ENCODE results near the gene NCR2. TPM values are rescaled to one million over a fixed set of nuclear protein-coding genes. Genes with fewer than 3 reads are reported as not detected.

Gene NCR2
- total and polyA plus RNA-seq, 2 of the 13 experiments (the other 11 are each of a cell fraction or from before 2014, with no cell fraction given): not detected

DNA sequence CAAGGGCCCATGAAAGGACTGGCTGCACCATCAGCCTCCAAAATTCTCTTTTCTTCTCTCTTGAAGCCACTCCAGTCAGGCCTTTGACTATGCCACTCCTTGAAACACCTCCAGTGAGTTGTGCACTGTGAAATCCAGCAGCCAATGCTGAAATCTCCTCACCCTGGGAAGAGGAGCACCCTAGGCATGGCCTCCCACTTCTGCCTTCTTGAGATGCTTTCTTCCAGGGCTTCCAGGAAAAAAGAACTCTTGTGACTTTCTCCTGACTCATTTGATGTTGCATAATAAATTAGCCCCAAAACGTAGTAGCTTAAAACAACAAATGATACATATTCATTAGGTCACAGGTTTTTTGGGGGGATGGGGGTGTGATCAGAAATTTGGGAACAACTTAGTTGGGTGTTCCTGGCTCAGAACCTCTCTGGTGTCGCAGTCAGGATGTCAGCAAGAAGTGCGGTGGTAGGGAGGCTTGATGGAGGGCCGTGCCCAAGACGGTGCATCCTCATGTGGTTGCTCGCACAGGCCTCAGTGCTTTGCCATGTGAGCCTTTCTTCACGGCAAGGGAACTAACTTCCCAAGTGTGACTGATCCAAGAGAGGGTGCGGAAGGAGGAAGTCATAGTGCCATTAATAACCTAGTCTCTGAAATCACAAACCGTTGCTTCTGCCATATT lies 12.1 kb downstream of the NCR2 start (continued):
- TF ChIP-seq GTF2F1 (IDR thresholded peaks at IDR 0.05; ENCODE audit: low read length): no peak
- TF ChIP-seq, protein P1, sequence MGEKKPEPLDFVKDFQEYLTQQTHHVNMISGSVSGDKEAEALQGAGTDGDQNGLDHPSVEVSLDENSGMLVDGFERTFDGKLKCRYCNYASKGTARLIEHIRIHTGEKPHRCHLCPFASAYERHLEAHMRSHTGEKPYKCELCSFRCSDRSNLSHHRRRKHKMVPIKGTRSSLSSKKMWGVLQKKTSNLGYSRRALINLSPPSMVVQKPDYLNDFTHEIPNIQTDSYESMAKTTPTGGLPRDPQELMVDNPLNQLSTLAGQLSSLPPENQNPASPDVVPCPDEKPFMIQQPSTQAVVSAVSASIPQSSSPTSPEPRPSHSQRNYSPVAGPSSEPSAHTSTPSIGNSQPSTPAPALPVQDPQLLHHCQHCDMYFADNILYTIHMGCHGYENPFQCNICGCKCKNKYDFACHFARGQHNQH (CRISPR knock-in tag; IDR thresholded peaks at IDR 0.05): no peak
- TF ChIP-seq SPEN (CRISPR knock-in tag; IDR thresholded peaks at IDR 0.05; ENCODE audit: low read depth): no peak

DNA sequence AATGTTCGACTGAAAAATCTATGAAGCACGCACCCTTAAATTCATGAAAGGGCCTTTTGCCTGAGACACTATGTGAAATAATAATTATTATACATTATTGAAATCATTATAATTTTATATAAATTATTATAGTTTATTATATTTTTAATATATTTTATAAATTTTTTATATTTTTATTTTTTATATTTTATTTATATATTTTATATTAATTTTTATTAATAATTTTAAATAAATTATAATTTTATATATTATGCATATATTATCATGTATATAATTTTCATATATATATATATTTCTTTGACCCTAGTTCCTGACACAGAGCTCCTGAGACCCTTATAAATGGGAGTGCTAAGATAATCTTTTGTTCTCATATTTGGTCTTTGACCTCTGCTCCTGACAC lies 13.5 kb downstream of the NCR2 start:
- Histone ChIP-seq H2AFZ (ENCODE audit: low read length) (no peak overlapping the region), H3K79me2 (ENCODE audit: insufficient read depth, low read length) (no peaks in the 10 kb centered on the region), H3K9ac (ENCODE audit: insufficient read depth, low read depth, low read length) (no peak overlapping the region), H3K27me3 (ENCODE audit: control insufficient read depth in 1 of 2, insufficient read depth in 2 of 2, low read length in 2 of 2) (peaks cover 8 to 55% of the 10 kb centered on the region in 2 experiments; a peak in 4 of 5 replicates), H3K27ac (ENCODE audit: extremely low read length, insufficient read depth, low read length) (no peak overlapping the region), H3K4me3 (replicated peaks in 1 of 3; ENCODE audit: insufficient read depth in 1 of 3, low read depth in 2 of 3, low read length in 3 of 3) (no peak overlapping the region), H3K9me3 (ENCODE audit: low read length) (0 out of 2 replicates have a peak, but pooled peaks cover 4% of the 10 kb centered on the region), H3K36me3 (replicated peaks in 1 of 2; ENCODE audit: control insufficient read depth in 1 of 2, insufficient read depth in 2 of 2, low read length in 2 of 2) (no peaks in the 10 kb centered on the region), H4K20me1 (ENCODE audit: insufficient read depth, low read length) (no peaks in the 10 kb centered on the region), H3K4me1 (ENCODE audit: insufficient read depth, low read length) (no peaks in the 10 kb centered on the region), H3K4me2 (ENCODE audit: low read depth, low read length) (no peak overlapping the region)
- in situ Hi-C loops (cut with HindIII; ENCODE audit: extremely low pct_ligation_motif_present, low pct_unique_long_range_greater_than_20kb) (no loop called here), intact Hi-C loops (cut with micrococcal nuclease; ENCODE audit: unreplicated experiment) (no loop called here)
- CTCF ChIA-PET (ENCODE audit: low intra/inter-chr PET ratio, low total read pairs): no interaction called here
- DNase-seq (ENCODE audit: low spot score): no peak
- no peak for FAIRE-seq
- POLR2A ChIA-PET: no interaction called here
- ATAC-seq: no peak
- BruUV-seq (replicated peaks): no TSS peak
- WGBS (ENCODE audit: low lambda C conversion rate): 62% methylated on average over 2 of the region's 2 CpGs
- TF ChIP-seq, protein P2, sequence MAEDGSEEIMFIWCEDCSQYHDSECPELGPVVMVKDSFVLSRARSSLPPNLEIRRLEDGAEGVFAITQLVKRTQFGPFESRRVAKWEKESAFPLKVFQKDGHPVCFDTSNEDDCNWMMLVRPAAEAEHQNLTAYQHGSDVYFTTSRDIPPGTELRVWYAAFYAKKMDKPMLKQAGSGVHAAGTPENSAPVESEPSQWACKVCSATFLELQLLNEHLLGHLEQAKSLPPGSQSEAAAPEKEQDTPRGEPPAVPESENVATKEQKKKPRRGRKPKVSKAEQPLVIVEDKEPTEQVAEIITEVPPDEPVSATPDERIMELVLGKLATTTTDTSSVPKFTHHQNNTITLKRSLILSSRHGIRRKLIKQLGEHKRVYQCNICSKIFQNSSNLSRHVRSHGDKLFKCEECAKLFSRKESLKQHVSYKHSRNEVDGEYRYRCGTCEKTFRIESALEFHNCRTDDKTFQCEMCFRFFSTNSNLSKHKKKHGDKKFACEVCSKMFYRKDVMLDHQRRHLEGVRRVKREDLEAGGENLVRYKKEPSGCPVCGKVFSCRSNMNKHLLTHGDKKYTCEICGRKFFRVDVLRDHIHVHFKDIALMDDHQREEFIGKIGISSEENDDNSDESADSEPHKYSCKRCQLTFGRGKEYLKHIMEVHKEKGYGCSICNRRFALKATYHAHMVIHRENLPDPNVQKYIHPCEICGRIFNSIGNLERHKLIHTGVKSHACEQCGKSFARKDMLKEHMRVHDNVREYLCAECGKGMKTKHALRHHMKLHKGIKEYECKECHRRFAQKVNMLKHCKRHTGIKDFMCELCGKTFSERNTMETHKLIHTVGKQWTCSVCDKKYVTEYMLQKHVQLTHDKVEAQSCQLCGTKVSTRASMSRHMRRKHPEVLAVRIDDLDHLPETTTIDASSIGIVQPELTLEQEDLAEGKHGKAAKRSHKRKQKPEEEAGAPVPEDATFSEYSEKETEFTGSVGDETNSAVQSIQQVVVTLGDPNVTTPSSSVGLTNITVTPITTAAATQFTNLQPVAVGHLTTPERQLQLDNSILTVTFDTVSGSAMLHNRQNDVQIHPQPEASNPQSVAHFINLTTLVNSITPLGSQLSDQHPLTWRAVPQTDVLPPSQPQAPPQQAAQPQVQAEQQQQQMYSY (CRISPR knock-in tag; IDR thresholded peaks at IDR 0.05): no peak
- TF ChIP-seq MATR3 (CRISPR knock-in tag; IDR thresholded peaks at IDR 0.05): no peak
- TF ChIP-seq HCFC1 (IDR thresholded peaks at IDR 0.05; ENCODE audit: low read depth, low read length): no peak
- TF ChIP-seq, protein P3, sequence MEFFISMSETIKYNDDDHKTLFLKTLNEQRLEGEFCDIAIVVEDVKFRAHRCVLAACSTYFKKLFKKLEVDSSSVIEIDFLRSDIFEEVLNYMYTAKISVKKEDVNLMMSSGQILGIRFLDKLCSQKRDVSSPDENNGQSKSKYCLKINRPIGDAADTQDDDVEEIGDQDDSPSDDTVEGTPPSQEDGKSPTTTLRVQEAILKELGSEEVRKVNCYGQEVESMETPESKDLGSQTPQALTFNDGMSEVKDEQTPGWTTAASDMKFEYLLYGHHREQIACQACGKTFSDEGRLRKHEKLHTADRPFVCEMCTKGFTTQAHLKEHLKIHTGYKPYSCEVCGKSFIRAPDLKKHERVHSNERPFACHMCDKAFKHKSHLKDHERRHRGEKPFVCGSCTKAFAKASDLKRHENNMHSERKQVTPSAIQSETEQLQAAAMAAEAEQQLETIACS (CRISPR knock-in tag; IDR thresholded peaks at IDR 0.05): no peak
- TF ChIP-seq CREM (IDR thresholded peaks at IDR 0.05): no peak
- TF ChIP-seq CREM (CRISPR knock-in tag; IDR thresholded peaks at IDR 0.05): no peak
- no peak for TF ChIP-seq U2AF2 (IDR thresholded peaks at IDR 0.05; ENCODE audit: low read depth, low read length)
- TF ChIP-seq, protein P4, sequence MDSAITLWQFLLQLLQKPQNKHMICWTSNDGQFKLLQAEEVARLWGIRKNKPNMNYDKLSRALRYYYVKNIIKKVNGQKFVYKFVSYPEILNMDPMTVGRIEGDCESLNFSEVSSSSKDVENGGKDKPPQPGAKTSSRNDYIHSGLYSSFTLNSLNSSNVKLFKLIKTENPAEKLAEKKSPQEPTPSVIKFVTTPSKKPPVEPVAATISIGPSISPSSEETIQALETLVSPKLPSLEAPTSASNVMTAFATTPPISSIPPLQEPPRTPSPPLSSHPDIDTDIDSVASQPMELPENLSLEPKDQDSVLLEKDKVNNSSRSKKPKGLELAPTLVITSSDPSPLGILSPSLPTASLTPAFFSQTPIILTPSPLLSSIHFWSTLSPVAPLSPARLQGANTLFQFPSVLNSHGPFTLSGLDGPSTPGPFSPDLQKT (CRISPR knock-in tag; IDR thresholded peaks at IDR 0.05; ENCODE audit: borderline replicate concordance): no peak
- TF ChIP-seq MIXL1 (CRISPR knock-in tag; IDR thresholded peaks at IDR 0.05): no peak
- no peak for TF ChIP-seq RORA (CRISPR knock-in tag; IDR thresholded peaks at IDR 0.05)
- no peak for TF ChIP-seq PPARG (CRISPR knock-in tag; conservative IDR thresholded peaks at IDR 0.05)
- no peak for TF ChIP-seq SOX6 (IDR thresholded peaks at IDR 0.05)
- no peak for TF ChIP-seq SOX6 (CRISPR knock-in tag; IDR thresholded peaks at IDR 0.05)
- TF ChIP-seq ZNF83 (CRISPR knock-in tag; IDR thresholded peaks at IDR 0.05; ENCODE audit: borderline replicate concordance): no peak

Data from HepG2 (cell line).